ENCODE data around the gene TMEM255A.

The TMEM255A gene

DNA sequence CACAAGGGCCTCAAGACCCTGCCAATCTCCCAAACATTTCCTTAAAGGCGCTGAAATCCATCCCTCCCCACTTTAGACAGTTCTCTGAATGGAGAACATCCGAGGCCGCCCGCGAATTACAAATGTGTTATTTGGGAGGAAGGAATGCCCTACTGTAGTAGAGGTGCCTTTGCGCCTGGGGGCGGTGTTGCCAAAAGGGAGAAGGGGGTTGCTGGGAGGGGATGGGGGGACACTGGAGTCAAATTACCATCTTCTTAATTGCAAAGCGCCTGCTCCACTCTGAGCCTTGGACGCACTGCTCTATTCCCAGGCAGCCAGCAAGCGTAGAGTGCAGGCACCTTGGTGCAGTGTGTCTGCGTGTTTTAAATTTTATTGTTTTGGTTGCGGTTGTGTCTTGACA is 2.7 kb downstream of the TMEM255A start:
- DNase-seq (ENCODE audit: low read depth in 3 of 3) = no peak

- DNase-seq (ENCODE audit: low read depth in 3 of 3) = no peak
Measured at GRCh38 chrX:120306630-120307029, 4.6 kb downstream of the TMEM255A start.

DNA sequence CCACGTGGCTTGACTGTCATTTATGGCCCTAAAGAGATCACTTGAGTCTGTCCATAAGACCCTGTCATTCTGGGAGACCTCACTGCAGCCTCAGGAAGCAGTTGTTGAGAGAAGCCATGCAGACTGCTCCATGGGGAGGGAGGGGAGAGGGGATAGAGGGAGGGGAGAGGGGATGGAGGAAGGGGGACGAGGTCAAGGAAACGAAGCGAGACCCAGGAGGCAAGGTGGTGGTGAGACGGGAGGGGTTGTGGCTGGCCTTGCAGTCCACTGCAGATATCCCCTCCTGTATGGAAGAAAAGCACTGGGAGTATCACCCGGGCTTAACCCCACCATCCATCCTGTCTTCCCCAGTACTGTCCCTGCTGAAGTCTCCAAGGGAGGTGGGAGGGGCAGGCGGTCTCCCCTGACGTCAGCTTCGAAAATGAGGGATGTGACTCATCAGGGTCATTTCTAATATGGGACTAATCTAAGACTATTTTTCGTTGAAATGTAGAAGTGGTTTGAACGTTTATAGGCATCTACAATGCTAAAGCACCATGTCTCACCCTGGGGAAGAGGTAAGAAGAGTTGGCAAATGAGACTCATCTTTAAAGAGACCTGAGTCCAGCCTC is 5.6 kb downstream of the TMEM255A start:
- DNase-seq (ENCODE audit: low read depth in 3 of 3) = no peak

DNA sequence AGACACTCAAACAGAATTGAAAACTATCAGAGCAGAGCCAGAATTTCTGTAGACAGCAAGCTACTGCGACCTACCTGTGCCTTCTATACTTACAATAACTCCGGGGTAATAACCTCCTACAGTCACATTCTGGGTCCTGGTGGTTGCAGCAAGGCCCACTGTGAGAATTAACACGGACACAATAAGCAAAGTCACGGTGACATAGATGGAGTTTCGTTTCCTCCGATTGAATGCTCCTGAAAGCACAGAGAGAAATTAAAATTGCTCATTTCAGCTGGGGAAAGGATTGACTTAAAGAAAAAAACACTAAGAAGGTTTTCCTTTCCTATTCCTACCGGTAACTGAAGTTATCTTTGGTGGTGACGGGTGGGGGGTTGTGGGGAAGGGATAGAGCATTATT is 7.0 kb downstream of the TMEM255A start:
- DNase-seq (ENCODE audit: low read depth in 3 of 3) = no peak

DNA sequence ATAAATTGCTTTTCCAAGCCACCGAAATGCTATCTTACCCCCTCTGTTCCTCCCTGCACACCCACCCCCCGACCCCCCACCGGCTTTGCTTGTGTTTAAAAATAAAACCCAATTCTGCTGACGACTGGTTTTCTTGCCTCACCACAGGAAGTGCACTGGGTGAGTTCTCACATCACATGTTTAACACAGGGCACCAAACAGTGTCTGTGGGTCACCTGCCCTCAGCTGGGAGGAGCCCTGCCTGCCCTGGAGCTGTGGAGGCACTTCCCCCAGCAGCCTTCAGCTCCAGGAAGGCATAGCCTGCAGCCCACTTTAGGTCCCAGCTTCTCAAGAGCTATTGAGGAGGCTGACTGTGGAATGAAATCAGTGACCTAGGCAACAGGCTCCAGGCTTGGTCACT is 8.8 kb downstream of the TMEM255A start:
- DNase-seq (ENCODE audit: low read depth in 3 of 3) = no peak

DNA sequence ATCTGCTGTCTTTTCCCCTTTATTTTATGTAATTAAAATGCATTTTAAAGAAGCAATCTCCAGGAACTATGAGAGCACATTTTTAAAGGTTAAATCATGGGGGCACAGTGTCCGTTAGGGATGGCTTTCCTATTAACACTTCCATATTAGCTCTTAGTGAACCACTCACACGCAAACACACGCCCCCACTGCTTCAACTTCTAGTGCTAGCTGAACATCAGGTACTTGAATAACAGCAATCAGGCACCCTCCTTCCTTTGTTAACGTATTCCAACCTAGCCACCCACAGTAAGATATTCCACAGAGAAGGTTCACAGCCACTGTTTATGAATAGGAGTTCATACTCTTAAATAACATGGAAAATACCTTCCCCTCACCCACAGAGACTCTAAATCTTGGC is 9.3 kb downstream of the TMEM255A start:
- DNase-seq (ENCODE audit: low read depth in 3 of 3) = no peak

DNA sequence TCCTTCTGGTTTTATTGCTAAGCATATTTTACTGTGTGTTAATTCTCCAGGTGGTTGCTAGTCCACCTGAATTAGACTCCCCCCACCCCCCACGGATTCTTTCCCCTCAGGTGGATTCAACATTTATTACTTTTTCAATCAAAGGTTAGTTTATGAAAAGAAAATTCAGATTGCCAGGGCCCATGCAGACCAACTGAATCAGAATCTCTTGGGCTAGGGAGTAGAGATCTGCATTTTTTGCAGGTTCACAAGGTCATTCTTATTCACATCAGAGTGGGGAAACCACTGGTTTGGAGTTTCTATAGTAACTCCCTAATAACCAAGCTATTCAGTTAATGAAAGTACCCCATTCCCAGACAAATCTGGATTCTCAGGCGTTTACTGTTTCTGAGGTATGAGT is 9.8 kb downstream of the TMEM255A start:
- no peak for DNase-seq (ENCODE audit: low read depth in 3 of 3)

DNA sequence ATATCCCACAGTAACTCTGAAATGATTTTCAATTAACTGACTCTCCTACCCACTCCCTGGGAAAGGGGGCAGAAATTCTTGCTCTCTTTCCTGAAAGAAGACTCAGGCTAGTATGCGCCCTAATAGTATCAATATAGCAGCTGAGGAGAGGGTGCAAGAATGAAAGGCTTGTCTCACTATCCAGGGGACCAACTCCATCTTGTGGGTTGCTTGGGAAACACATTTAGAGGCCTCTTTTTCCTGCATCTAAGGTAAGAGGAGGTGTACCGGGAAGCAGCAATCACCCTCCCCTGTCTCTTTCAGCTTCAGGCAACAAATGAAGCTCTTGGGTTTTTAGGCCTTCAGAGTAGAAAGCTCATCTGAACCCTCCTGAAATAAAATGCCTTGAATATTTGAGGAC is 11.3 kb downstream of the TMEM255A start:
- DNase-seq (ENCODE audit: low read depth in 3 of 3) = no peak

DNA sequence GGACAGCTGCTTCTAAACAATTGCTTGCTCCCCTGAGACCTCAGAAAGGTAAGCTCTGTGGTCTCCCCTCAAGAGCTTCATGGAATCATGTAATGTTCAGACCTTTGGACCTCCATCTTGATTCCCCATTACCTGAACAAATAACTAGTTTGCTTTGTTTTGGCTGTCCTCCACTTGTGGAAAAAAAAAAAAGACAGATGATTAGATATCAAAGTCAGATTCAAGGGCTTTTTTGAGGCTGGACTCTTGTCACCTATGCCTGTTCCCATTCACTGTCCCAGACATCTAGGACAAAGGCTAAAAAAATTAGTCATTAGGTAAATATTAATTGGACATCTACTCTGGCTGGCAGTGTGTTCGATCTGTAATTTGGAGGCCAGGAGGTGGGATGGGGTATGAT is 13.3 kb downstream of the TMEM255A start:
- no peak for DNase-seq (ENCODE audit: low read depth in 3 of 3)

- no peak for DNase-seq (ENCODE audit: low read depth in 3 of 3)
Measured at GRCh38 chrX:120294651-120295050, 16.6 kb downstream of the TMEM255A start.

- DNase-seq (ENCODE audit: low read depth in 3 of 3) = no peak
Measured at GRCh38 chrX:120293015-120293414, 18.2 kb downstream of the TMEM255A start.

GRCh38 chrX:120291211-120291610 is 20.1 kb downstream of the TMEM255A start:
- DNase-seq (ENCODE audit: low read depth in 3 of 3) = no peak

GRCh38 chrX:120290107-120290506 is 21.2 kb downstream of the TMEM255A start:
- DNase-seq (ENCODE audit: low read depth in 3 of 3) = no peak

GRCh38 chrX:120287513-120288112 is 23.6 kb downstream of the TMEM255A start:
- no peak for DNase-seq (ENCODE audit: low read depth in 3 of 3)

DNA sequence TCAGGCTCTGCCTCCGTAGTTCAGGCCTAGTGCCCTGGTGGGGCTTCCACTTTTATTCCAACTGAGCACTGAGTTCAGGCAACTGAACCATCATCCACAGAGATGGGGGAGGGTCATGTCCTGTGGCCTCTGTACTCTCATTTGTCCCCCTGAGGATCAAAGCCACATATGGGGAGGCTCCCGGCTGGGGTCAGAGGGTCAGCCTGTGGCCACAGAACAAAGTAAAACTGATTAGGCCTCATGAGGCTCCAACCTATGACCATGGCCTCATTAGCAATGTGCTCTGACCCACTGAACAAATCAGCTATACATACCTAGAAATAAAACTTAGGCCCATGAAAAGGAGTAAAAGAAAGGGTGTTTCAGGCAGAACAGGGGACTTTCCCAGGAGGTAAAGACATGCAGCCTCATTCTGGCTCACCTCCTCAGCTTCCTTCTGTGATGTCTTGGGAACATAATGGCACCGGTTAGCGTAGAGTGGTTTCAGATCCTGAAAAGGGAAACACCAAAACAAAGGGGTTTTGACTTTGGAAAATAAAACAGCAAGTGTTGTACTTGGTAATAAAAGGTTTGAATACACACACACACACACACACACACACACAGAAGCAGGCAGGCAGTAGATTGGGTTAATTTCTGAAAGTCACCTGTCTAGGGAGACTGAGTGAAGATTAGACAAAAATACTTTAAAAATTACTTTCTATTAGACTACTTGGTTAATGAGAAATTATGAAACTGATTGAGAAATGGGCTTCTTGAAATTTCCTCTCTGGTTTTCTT is 24.3 kb downstream of the TMEM255A start:
- no peak for DNase-seq (ENCODE audit: low read depth in 3 of 3)

GRCh38 chrX:120282697-120283096 is 28.6 kb downstream of the TMEM255A start:
- DNase-seq (ENCODE audit: low read depth in 3 of 3) = no peak

GRCh38 chrX:120281761-120282160 is 29.5 kb downstream of the TMEM255A start:
- DNase-seq (ENCODE audit: low read depth in 3 of 3) = no peak

DNA sequence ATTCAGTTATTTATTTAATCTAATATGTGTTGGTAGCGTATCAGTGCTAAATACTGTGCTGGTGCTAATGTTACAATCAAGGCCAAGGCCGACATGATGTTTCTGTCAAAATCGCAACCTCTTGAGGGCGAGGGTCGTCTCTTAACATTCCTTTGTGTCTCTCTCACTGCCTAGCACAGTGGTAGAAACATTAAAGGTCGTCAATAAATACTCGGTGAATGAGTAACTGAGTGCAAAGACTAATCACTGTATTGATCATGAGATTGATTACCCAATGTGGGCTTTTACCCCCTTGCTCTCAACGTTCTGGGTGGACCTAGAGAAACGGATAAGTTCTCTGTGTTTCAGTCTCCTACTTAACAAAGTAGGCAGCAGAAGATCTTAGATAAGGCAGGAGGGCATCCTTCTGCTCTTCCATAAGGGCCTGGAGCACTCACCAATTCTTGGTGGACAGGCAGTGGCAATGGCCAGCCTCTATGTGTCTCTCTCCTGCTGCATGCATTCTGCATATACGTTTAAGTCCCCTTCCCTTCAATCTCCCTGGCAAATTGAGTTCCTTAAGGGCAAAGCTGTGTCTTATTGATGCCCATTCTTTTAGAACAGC is 30.1 kb downstream of the TMEM255A start:
- DNase-seq (ENCODE audit: low read depth in 3 of 3) = no peak

DNA sequence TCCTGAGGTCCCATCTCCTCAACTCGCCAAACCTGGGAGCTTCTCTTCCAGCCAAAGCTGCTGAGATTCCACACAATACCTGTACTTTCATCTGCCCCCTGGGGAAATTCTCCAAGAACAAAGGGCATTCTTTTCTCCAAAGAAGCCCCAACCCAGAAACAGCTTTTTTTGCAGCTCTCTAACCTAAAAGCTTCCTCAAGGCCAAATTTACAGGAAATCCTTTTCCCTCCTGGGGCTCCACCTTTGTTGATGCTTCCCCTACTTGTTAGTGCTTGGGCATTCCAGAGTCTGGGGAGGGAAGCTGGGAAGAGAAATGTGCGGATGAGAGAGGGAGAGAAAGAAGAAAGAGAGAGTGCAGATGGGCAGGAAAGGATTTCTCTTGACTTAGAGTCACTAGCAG is 36.3 kb downstream of the TMEM255A start:
- no peak for DNase-seq (ENCODE audit: low read depth in 3 of 3)

- DNase-seq (ENCODE audit: low read depth in 3 of 3) = no peak
Measured at GRCh38 chrX:120274145-120274544, 37.1 kb downstream of the TMEM255A start.

GRCh38 chrX:120271218-120271617 is 40.0 kb downstream of the TMEM255A start:
- DNase-seq (ENCODE audit: low read depth in 3 of 3) = no peak

DNA sequence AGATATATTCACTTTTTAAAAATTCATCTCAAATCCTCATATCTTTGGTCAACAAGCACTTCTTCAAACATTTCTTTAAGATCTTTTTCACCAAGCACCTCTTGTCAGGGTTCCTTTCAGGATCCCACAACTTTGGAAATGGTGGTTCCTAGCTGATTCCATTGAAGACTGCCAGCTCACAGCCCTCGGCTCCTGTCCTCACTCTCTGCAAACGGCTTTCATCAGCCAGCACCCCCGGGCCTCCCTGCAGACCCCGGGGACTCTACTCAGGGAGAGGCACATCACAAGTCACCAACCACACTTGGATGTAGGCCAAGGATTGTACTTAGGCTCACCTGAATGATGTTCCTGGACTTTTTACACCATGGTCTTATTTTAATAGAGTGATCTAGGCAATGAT is 40.7 kb downstream of the TMEM255A start:
- no peak for DNase-seq (ENCODE audit: low read depth in 3 of 3)

Measured in stimulated activated CD4-positive, alpha-beta T cell treated with anti-CD3 and anti-CD28 coated beads, TNF-alpha, amount 100 ng/mL, for 48 hours (primary cell).